HEK293 (cell line): Measurements from ENCODE around the gene AK9.
A peak's percentile ranks its signal among the peaks of the same experiment; 100 is the strongest.

Source experiments
- BCL11B ChIP-seq: fragments of 450-650 bp; formaldehyde crosslinking; IDR thresholded peaks from 2 replicates; pipeline ENCODE4 v1.5.1; 2016; ENCODE audit warnings: low read depth, missing biosample characterization, missing genetic modification characterization
- GLIS1 ChIP-seq: fragments of 450-650 bp; formaldehyde crosslinking; IDR thresholded peaks from 2 replicates; pipeline ENCODE4 v1.5.1; 2016; ENCODE audit warnings: missing biosample characterization, missing genetic modification characterization
- GLIS2 ChIP-seq: fragments of 450-650 bp; formaldehyde crosslinking; IDR thresholded peaks from 2 replicates; pipeline ENCODE4 v1.5.1; 2016; ENCODE audit warnings: missing biosample characterization, missing genetic modification characterization
- KLF16 ChIP-seq: fragments of 450-650 bp; formaldehyde crosslinking; IDR thresholded peaks from 2 replicates; pipeline ENCODE4 v1.5.1; 2017; ENCODE audit warnings: missing biosample characterization, missing genetic modification characterization
- KLF7 ChIP-seq: fragments of 450-650 bp; formaldehyde crosslinking; IDR thresholded peaks from 2 replicates; pipeline ENCODE4 v1.5.1; 2016; ENCODE audit warnings: missing biosample characterization, missing genetic modification characterization, borderline replicate concordance
- MZF1 ChIP-seq: fragments of 450-650 bp; formaldehyde crosslinking; IDR thresholded peaks from 2 replicates; pipeline ENCODE4 v1.5.1; 2017; ENCODE audit warnings: missing biosample characterization, missing genetic modification characterization, borderline replicate concordance
- SCRT1 ChIP-seq: fragments of 450-650 bp; formaldehyde crosslinking; IDR thresholded peaks from 2 replicates; pipeline ENCODE4 v1.5.1; 2016; ENCODE audit warnings: missing biosample characterization, missing genetic modification characterization, borderline replicate concordance
- SP3 ChIP-seq: fragments of 450-650 bp; formaldehyde crosslinking; IDR thresholded peaks from 2 replicates; pipeline ENCODE4 v1.5.1; 2016; ENCODE audit warnings: missing biosample characterization, missing genetic modification characterization
- SP7 ChIP-seq: fragments of 450-650 bp; formaldehyde crosslinking; IDR thresholded peaks from 2 replicates; pipeline ENCODE4 v1.5.1; 2016; ENCODE audit warnings: missing biosample characterization, missing genetic modification characterization
- ZBTB1 ChIP-seq: fragments of 450-650 bp; formaldehyde crosslinking; IDR thresholded peaks from 2 replicates; pipeline ENCODE4 v1.5.1; 2016; ENCODE audit warnings: missing biosample characterization, missing genetic modification characterization
- ZNF23 ChIP-seq: fragments of 450-650 bp; formaldehyde crosslinking; IDR thresholded peaks from 2 replicates; pipeline ENCODE4 v1.5.1; 2016; ENCODE audit warnings: missing biosample characterization, missing genetic modification characterization, borderline replicate concordance
- ZNF274 ChIP-seq, 2 experiments: fragments of 200-500 bp in 1 of 2; fragments of 450-650 bp in 1 of 2; sonication (Bioruptor generic) in 1 of 2; formaldehyde crosslinking in 1 of 2; IDR thresholded peaks; 2 replicates each; pipeline versions ENCODE4 v1.5.1 to v1.6.1; 2014 to 2016; ENCODE audit warnings: borderline replicate concordance in 1 of 2, inconsistent platforms in 1 of 2, low read length in 1 of 2, missing biosample characterization in 1 of 2, missing genetic modification characterization in 1 of 2
- ZNF341 ChIP-seq: fragments of 450-650 bp; formaldehyde crosslinking; IDR thresholded peaks from 2 replicates; pipeline ENCODE4; 2016; ENCODE audit warnings: low read depth, missing biosample characterization, missing genetic modification characterization
- ZNF398 ChIP-seq: fragments of 450-650 bp; formaldehyde crosslinking; IDR thresholded peaks from 2 replicates; pipeline ENCODE4 v1.5.1; 2017; ENCODE audit warnings: missing biosample characterization, missing genetic modification characterization
- ZNF449 ChIP-seq: fragments of 450-650 bp; formaldehyde crosslinking; IDR thresholded peaks from 2 replicates; pipeline ENCODE4 v1.5.1; 2017; ENCODE audit warnings: missing biosample characterization, mild to moderate bottlenecking, missing genetic modification characterization, moderate library complexity
- ZNF561 ChIP-seq: fragments of 450-650 bp; IDR thresholded peaks from 2 replicates; pipeline ENCODE4 v1.5.1; 2018; ENCODE audit warnings: missing biosample characterization, missing genetic modification characterization, borderline replicate concordance
- ZNF610 ChIP-seq: fragments of 450-650 bp; formaldehyde crosslinking; IDR thresholded peaks from 2 replicates; pipeline ENCODE4 v1.5.1; 2016; ENCODE audit warnings: missing biosample characterization, missing genetic modification characterization, borderline replicate concordance
- ZNF629 ChIP-seq: fragments of 450-650 bp; formaldehyde crosslinking; IDR thresholded peaks from 2 replicates; pipeline ENCODE4 v1.5.1; 2017; ENCODE audit warnings: missing biosample characterization, missing genetic modification characterization
- ZNF645 ChIP-seq: fragments of 450-650 bp; formaldehyde crosslinking; IDR thresholded peaks from 2 replicates; pipeline ENCODE4; 2016; ENCODE audit warnings: missing biosample characterization, missing genetic modification characterization
- ZNF76 ChIP-seq: fragments of 450-650 bp; formaldehyde crosslinking; IDR thresholded peaks from 2 replicates; pipeline ENCODE4; 2016; ENCODE audit warnings: low read depth, missing biosample characterization, missing genetic modification characterization, borderline replicate concordance
- ZNF777 ChIP-seq: fragments of 450-650 bp; formaldehyde crosslinking; IDR thresholded peaks from 2 replicates; pipeline ENCODE4 v1.5.1; 2017; ENCODE audit warnings: missing biosample characterization, missing genetic modification characterization, borderline replicate concordance
- ZNF791 ChIP-seq: fragments of 450-650 bp; formaldehyde crosslinking; IDR thresholded peaks from 2 replicates; pipeline ENCODE4 v1.5.1; 2016; ENCODE audit warnings: missing biosample characterization, missing genetic modification characterization
- ZSCAN30 ChIP-seq: fragments of 450-650 bp; IDR thresholded peaks from 2 replicates; pipeline ENCODE4 v1.5.1; 2018; ENCODE audit warnings: missing biosample characterization, mild to moderate bottlenecking, missing genetic modification characterization, moderate library complexity
- TF ChIP-seq, protein P1 (sequence below): fragments of 450-650 bp; IDR thresholded peaks from 2 replicates; pipeline ENCODE4 v1.5.1; 2018; ENCODE audit warnings: missing biosample characterization, missing genetic modification characterization
- TF ChIP-seq, protein P2 (sequence below): fragments of 450-650 bp; formaldehyde crosslinking; IDR thresholded peaks from 2 replicates; pipeline ENCODE4 v1.5.1; 2016; ENCODE audit warnings: missing biosample characterization, missing genetic modification characterization
- TF ChIP-seq, protein P3 (sequence below): fragments of 450-650 bp; formaldehyde crosslinking; IDR thresholded peaks from 2 replicates; pipeline ENCODE4 v1.5.1; 2016; ENCODE audit warnings: missing biosample characterization, missing genetic modification characterization, low read depth

Gene AK9

GRCh38 chr6:109455437-109456110 is 235.4 kb downstream of the AK9 start, which contains the start of gene MICAL1 (continued):
- peak; percentile 39 for TF ChIP-seq GLIS2
- TF ChIP-seq ZNF76 (tag by site-specific recombination): peak; percentile 56
- TF ChIP-seq, protein P1, sequence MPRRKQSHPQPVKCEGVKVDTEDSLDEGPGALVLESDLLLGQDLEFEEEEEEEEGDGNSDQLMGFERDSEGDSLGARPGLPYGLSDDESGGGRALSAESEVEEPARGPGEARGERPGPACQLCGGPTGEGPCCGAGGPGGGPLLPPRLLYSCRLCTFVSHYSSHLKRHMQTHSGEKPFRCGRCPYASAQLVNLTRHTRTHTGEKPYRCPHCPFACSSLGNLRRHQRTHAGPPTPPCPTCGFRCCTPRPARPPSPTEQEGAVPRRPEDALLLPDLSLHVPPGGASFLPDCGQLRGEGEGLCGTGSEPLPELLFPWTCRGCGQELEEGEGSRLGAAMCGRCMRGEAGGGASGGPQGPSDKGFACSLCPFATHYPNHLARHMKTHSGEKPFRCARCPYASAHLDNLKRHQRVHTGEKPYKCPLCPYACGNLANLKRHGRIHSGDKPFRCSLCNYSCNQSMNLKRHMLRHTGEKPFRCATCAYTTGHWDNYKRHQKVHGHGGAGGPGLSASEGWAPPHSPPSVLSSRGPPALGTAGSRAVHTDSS (tag by site-specific recombination): 0 out of 2 replicates have a peak, but pooled peaks have one; percentile 8
- TF ChIP-seq ZSCAN30 (tag by site-specific recombination): 0 out of 2 replicates have a peak, but pooled peaks have one; percentile 32
- no peak for TF ChIP-seq SCRT1 (tag by site-specific recombination)
- peak; percentile 77 for TF ChIP-seq KLF7 (tag by site-specific recombination)
- TF ChIP-seq ZNF274 (IDR thresholded peaks at IDR 0.05; ENCODE audit: low read length): no peak
- no peak for TF ChIP-seq ZNF274 (tag by site-specific recombination; IDR thresholded peaks at IDR 0.05; ENCODE audit: borderline replicate concordance)
- 0 out of 2 replicates have a peak, but pooled peaks have one; percentile 8 for TF ChIP-seq ZNF629
- TF ChIP-seq ZNF645 (tag by site-specific recombination): no peak
- no peak for TF ChIP-seq ZNF791
- TF ChIP-seq ZNF23 (tag by site-specific recombination): no peak
- TF ChIP-seq, protein P2, sequence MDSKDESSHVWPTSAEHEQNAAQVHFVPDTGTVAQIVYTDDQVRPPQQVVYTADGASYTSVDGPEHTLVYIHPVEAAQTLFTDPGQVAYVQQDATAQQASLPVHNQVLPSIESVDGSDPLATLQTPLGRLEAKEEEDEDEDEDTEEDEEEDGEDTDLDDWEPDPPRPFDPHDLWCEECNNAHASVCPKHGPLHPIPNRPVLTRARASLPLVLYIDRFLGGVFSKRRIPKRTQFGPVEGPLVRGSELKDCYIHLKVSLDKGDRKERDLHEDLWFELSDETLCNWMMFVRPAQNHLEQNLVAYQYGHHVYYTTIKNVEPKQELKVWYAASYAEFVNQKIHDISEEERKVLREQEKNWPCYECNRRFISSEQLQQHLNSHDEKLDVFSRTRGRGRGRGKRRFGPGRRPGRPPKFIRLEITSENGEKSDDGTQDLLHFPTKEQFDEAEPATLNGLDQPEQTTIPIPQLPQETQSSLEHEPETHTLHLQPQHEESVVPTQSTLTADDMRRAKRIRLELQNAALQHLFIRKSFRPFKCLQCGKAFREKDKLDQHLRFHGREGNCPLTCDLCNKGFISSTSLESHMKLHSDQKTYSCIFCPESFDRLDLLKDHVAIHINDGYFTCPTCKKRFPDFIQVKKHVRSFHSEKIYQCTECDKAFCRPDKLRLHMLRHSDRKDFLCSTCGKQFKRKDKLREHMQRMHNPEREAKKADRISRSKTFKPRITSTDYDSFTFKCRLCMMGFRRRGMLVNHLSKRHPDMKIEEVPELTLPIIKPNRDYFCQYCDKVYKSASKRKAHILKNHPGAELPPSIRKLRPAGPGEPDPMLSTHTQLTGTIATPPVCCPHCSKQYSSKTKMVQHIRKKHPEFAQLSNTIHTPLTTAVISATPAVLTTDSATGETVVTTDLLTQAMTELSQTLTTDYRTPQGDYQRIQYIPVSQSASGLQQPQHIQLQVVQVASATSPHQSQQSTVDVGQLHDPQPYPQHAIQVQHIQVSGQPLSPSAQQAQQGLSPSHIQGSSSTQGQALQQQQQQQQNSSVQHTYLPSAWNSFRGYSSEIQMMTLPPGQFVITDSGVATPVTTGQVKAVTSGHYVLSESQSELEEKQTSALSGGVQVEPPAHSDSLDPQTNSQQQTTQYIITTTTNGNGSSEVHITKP (tag by site-specific recombination): peak; percentile 52; the same call in 1 of the 2 replicates
- peak; percentile 55; the same call in 1 of the 2 replicates for TF ChIP-seq ZNF561 (tag by site-specific recombination)
- peak; percentile 24 for TF ChIP-seq SP7 (tag by site-specific recombination)
- TF ChIP-seq ZNF449 (tag by site-specific recombination): peak; percentile 62
- TF ChIP-seq ZNF610: 0 out of 2 replicates have a peak, but pooled peaks have one; percentile 26
- TF ChIP-seq ZNF398 (tag by site-specific recombination): peak; percentile 68
- TF ChIP-seq GLIS1 (tag by site-specific recombination): peak; percentile 59
- peak; percentile 87 for TF ChIP-seq SP3 (tag by site-specific recombination)
- TF ChIP-seq, protein P3, sequence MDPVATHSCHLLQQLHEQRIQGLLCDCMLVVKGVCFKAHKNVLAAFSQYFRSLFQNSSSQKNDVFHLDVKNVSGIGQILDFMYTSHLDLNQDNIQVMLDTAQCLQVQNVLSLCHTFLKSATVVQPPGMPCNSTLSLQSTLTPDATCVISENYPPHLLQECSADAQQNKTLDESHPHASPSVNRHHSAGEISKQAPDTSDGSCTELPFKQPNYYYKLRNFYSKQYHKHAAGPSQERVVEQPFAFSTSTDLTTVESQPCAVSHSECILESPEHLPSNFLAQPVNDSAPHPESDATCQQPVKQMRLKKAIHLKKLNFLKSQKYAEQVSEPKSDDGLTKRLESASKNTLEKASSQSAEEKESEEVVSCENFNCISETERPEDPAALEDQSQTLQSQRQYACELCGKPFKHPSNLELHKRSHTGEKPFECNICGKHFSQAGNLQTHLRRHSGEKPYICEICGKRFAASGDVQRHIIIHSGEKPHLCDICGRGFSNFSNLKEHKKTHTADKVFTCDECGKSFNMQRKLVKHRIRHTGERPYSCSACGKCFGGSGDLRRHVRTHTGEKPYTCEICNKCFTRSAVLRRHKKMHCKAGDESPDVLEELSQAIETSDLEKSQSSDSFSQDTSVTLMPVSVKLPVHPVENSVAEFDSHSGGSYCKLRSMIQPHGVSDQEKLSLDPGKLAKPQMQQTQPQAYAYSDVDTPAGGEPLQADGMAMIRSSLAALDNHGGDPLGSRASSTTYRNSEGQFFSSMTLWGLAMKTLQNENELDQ (tag by site-specific recombination): no peak
- TF ChIP-seq ZBTB1 (tag by site-specific recombination): no peak
- 0 out of 2 replicates have a peak, but pooled peaks have one; percentile 41 for TF ChIP-seq KLF16 (tag by site-specific recombination)
- peak; percentile 98 for TF ChIP-seq ZNF777 (tag by site-specific recombination)
- no peak for TF ChIP-seq MZF1 (tag by site-specific recombination)
- TF ChIP-seq ZNF341: peak; percentile 49; the same call in 1 of the 2 replicates
- TF ChIP-seq BCL11B (tag by site-specific recombination): peak; percentile 49; the same call in 1 of the 2 replicates
